WTC11 (cell line): ENCODE data around the gene ATP11A.

Source experiments
- FOXK1 ChIP-seq: sonication (generic); formaldehyde crosslinking; IDR thresholded peaks from 2 replicates; pipeline ENCODE4 v1.8.0; 2022; ENCODE audit warnings: mild to moderate bottlenecking, moderate library complexity, missing genetic modification reagents
- HMGA2 ChIP-seq: fragments of 250-450 bp; sonication (Bioruptor Pico); IDR thresholded peaks from 2 replicates; pipeline ENCODE4 v1.4.0; 2021; ENCODE audit warnings: mild to moderate bottlenecking, moderate library complexity
- TF ChIP-seq, protein P1 (sequence below): fragments of 200-600 bp; IDR thresholded peaks from 2 replicates; pipeline ENCODE4 v1.8.0; 2022; ENCODE audit warnings: antibody characterized with exemption

DNA sequence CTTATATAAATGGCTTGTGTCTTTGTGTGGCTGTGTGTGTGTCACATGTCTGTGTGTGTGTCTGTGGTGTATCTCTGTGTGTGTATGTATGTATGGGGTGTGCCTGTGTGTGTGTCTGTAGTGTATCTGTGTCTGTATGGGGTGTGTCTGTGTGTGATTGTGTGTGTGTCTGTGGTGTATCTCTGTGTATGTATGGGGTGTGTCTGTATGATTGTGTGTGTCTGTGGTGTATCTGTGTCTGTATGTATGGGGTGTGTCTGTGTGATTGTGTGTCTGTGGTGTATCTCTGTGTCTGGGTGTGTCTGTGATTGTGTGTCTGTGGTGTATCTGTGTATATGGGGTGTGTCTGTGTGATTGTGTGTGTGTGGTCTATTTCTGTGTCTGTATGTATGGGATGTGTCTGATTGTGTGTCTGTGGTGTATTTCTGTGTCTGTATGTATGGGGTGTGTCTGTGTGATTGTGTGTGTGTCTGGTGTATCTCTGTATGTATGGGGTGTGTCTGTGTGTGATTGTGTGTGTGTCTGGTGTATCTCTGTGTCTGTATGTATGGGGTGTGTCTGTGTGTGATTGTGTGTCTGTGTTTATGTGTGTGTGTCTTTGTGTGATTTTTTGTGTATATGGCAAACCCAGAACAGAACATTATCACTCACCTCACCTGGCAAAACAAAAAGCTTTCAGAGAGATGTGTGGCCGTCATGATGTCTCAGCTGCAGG, 223.0 kb downstream of the ATP11A start:
- TF ChIP-seq HMGA2 (CRISPR knock-in tag) (no peak), FOXK1 (no peak)
- TF ChIP-seq, protein P1, sequence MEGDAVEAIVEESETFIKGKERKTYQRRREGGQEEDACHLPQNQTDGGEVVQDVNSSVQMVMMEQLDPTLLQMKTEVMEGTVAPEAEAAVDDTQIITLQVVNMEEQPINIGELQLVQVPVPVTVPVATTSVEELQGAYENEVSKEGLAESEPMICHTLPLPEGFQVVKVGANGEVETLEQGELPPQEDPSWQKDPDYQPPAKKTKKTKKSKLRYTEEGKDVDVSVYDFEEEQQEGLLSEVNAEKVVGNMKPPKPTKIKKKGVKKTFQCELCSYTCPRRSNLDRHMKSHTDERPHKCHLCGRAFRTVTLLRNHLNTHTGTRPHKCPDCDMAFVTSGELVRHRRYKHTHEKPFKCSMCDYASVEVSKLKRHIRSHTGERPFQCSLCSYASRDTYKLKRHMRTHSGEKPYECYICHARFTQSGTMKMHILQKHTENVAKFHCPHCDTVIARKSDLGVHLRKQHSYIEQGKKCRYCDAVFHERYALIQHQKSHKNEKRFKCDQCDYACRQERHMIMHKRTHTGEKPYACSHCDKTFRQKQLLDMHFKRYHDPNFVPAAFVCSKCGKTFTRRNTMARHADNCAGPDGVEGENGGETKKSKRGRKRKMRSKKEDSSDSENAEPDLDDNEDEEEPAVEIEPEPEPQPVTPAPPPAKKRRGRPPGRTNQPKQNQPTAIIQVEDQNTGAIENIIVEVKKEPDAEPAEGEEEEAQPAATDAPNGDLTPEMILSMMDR: no peak
